ENCODE measurements around the gene RNF212B.

DNA sequence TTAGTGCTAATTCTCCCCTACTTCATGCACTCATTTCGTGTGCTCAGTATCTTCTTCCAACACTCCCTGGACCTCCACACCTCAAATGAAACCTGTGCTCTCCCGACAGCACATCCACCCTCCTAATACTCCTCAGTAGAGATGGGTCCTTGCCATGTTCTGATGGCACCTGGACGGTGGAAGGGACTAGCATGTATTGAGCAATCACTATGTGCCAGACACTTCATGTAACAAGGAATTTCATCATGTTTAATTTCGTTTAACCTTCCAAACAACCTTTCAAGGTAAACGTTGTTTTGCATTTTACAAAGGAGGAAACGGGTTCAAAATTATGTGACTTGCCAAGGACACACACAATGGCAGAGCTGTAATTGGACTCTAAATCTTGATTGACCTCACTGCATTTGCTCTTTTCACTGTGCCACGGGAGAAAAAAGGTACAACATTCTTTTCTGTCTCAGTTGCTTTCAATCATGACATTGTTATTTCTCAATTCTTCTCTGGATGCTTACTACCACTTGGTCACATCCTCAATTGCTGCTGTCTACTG is 42.1 kb upstream of the RNF212B start:
- no peak for TF ChIP-seq POLR2A (IDR thresholded peaks at IDR 0.05)
- TF ChIP-seq, protein P1, sequence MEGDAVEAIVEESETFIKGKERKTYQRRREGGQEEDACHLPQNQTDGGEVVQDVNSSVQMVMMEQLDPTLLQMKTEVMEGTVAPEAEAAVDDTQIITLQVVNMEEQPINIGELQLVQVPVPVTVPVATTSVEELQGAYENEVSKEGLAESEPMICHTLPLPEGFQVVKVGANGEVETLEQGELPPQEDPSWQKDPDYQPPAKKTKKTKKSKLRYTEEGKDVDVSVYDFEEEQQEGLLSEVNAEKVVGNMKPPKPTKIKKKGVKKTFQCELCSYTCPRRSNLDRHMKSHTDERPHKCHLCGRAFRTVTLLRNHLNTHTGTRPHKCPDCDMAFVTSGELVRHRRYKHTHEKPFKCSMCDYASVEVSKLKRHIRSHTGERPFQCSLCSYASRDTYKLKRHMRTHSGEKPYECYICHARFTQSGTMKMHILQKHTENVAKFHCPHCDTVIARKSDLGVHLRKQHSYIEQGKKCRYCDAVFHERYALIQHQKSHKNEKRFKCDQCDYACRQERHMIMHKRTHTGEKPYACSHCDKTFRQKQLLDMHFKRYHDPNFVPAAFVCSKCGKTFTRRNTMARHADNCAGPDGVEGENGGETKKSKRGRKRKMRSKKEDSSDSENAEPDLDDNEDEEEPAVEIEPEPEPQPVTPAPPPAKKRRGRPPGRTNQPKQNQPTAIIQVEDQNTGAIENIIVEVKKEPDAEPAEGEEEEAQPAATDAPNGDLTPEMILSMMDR (IDR thresholded peaks at IDR 0.05) = no peak

All from heart left ventricle (tissue), 13 donors.